Endothelial cell of umbilical vein (primary cell): Measurements from ENCODE around the gene DAD1. TPM values are rescaled to one million over a fixed set of nuclear protein-coding genes. Genes with fewer than 3 reads are reported as not detected.

Experiments used
- BruUV-seq: library from RNA; stranded (reverse); fragments of 400-500 nt; replicated peaks from 2 replicates; lab custom pipeline; 2021; lab: Mats Ljungman, UMichigan
- CTCF ChIA-PET: fragments of 300-600, 350-600 bp; sonication (Branson Sonifier 250); formaldehyde crosslinking; loops from one replicate; lab custom pipeline; 2021; ENCODE audit warnings: antibody characterized with exemption, inconsistent platforms; lab: Charles Lee
- POLR2A ChIA-PET: fragments of 300-600, 350-600 bp; sonication (Branson Sonifier 250); formaldehyde crosslinking; loops from one replicate; lab custom pipeline; 2021; ENCODE audit warnings: antibody characterized with exemption, inconsistent platforms; lab: Charles Lee
- DNase-seq: peaks from one replicate; pipeline ENCODE4 v3.0.0-alpha.2; 2011; ENCODE audit warnings: low read depth, low spot score
- FAIRE-seq: peaks from 2 replicates; lab custom pipeline; 2011; peaks lifted over from hg19 to GRCh38; lab: Jason Lieb, UNC
- H2AFZ ChIP-seq: 2 replicates; pipeline ENCODE4 v1.6.0; 2012; ENCODE audit warnings: low read depth, low read length, control low read depth, inconsistent platforms
- H3K27ac ChIP-seq: 2 replicates; pipeline ENCODE4 v1.5.1; 2011; ENCODE audit warnings: low read depth, mild to moderate bottlenecking, control low read depth, low read length, moderate library complexity; ENCODE audit not compliant: insufficient read depth
- H3K27me3 ChIP-seq, 2 experiments: 2 replicates each; pipeline versions ENCODE4 v1.6.0 to v1.6.1; 2011; ENCODE audit warnings: low read length in 2 of 2, mixed read lengths in 1 of 2; ENCODE audit not compliant: control insufficient read depth in 2 of 2, insufficient read depth in 2 of 2
- H3K36me3 ChIP-seq, 2 experiments: 2 replicates in 1 of 2; 3 replicates in 1 of 2; pipeline ENCODE4 v1.5.1; 2011; ENCODE audit warnings: low read length in 2 of 2, mild to moderate bottlenecking in 1 of 2, moderate library complexity in 1 of 2; ENCODE audit not compliant: control insufficient read depth in 2 of 2, insufficient read depth in 2 of 2; ENCODE audit errors: extremely low read depth in 1 of 2
- H3K4me1 ChIP-seq: 3 replicates; pipeline ENCODE4 v1.5.1; 2011; ENCODE audit warnings: mild to moderate bottlenecking, low read length; ENCODE audit not compliant: control insufficient read depth, insufficient read depth; ENCODE audit errors: extremely low read depth
- H3K4me2 ChIP-seq: 2 replicates; pipeline ENCODE4 v1.6.1; 2011; ENCODE audit warnings: low read length, control low read depth, mixed read lengths; ENCODE audit not compliant: insufficient read depth
- H3K4me3 ChIP-seq, 3 experiments: fragments of 200-600 bp in 1 of 3; sonication (generic), shearing (Covaris generic) in 1 of 3; replicated peaks in 1 of 3; 2 replicates each; pipeline ENCODE4 v1.5.1; 2011 to 2016; ENCODE audit warnings: control low read depth in 3 of 3, low read length in 3 of 3, mild to moderate bottlenecking in 2 of 3, inconsistent platforms in 1 of 3, low read depth in 1 of 3, moderate library complexity in 1 of 3; ENCODE audit not compliant: insufficient read depth in 1 of 3
- H3K79me2 ChIP-seq: 2 replicates; pipeline ENCODE4 v1.6.0; 2012; ENCODE audit warnings: low read length, inconsistent platforms; ENCODE audit not compliant: control insufficient read depth, insufficient read depth
- H3K9ac ChIP-seq: replicated peaks from 2 replicates; pipeline ENCODE3; 2011; ENCODE audit warnings: low read length, control low read depth; ENCODE audit not compliant: insufficient read depth; ENCODE audit errors: extremely low read depth
- H3K9me1 ChIP-seq: replicated peaks from 3 replicates; pipeline ENCODE4 v1.6.0; 2011; ENCODE audit warnings: mild to moderate bottlenecking, low read length; ENCODE audit not compliant: control insufficient read depth, insufficient read depth; ENCODE audit errors: extremely low read depth
- H3K9me3 ChIP-seq: replicated peaks from 2 replicates; pipeline ENCODE4 v1.5.1; 2012; ENCODE audit warnings: low read length, inconsistent platforms; ENCODE audit not compliant: control insufficient read depth, insufficient read depth
- H4K20me1 ChIP-seq: replicated peaks from 2 replicates; pipeline ENCODE3; 2011; ENCODE audit warnings: mild to moderate bottlenecking, low read length; ENCODE audit not compliant: control insufficient read depth, insufficient read depth; ENCODE audit errors: extremely low read depth
- EZH2 ChIP-seq: IDR thresholded peaks from 2 replicates; pipeline ENCODE4 v1.6.1; 2012; ENCODE audit warnings: borderline replicate concordance, low read depth, mild to moderate bottlenecking, moderate library complexity, low read length, inconsistent platforms; ENCODE audit not compliant: severe bottlenecking
- FOS ChIP-seq: IDR thresholded peaks from 2 replicates; pipeline ENCODE4 v1.6.1; 2011; ENCODE audit warnings: mild to moderate bottlenecking, low read length, moderate library complexity, borderline replicate concordance; ENCODE audit not compliant: insufficient read depth
- GATA2 ChIP-seq: IDR thresholded peaks from 2 replicates; pipeline ENCODE4 v1.7.0; 2011; ENCODE audit warnings: low read depth, mild to moderate bottlenecking, moderate library complexity, mixed read lengths, low read length; ENCODE audit not compliant: insufficient read length, insufficient read depth
- JUN ChIP-seq: IDR thresholded peaks from 2 replicates; pipeline ENCODE4 v1.6.1; 2011; ENCODE audit warnings: borderline replicate concordance, low read depth; ENCODE audit not compliant: insufficient read length, insufficient read depth
- MYC ChIP-seq: IDR thresholded peaks from one replicate; pipeline ENCODE4 v1.6.1; 2011; ENCODE audit warnings: mild to moderate bottlenecking, low read depth, low read length
- POLR2A ChIP-seq: IDR thresholded peaks from 2 replicates; pipeline ENCODE4 v1.6.1; 2012; ENCODE audit warnings: low read depth, mild to moderate bottlenecking, control low read depth, low read length
- POLR2AphosphoS5 ChIP-seq: IDR thresholded peaks from 2 replicates; pipeline ENCODE4 v1.6.1; 2012; ENCODE audit warnings: low read depth, mild to moderate bottlenecking, control low read depth, low read length, moderate library complexity; ENCODE audit not compliant: insufficient read depth
- dilution Hi-C: fragments of 300-500 bp; cut with MboI; formaldehyde crosslinking; loops from one replicate; pipeline ENCODE4 v1.15.0; 2019; ENCODE audit warnings: low sequenced_read_pairs; ENCODE audit not compliant: extremely low pct_ligation_motif_present
- intact Hi-C: fragments of 100-400 bp; cut with micrococcal nuclease; formaldehyde crosslinking; loops from one replicate; pipeline ENCODE4 v1.10.0; 2022
- polyA plus RNA-seq, 4 experiments: library from polyadenylated mRNA; depleted of rRNA in 3 of 4; stranded (reverse) in 3 of 4; unstranded in 1 of 4; fragments of >200 nt; gene quantifications; 2 replicates each; pipeline versions ENCODE4 v1.2.1 to v1.2.3, GENCODE V29; 2011 to 2012; ENCODE audit warnings: missing spikeins in 1 of 4
- total RNA-seq: library from RNA; stranded (reverse); gene quantifications from 2 replicates; pipeline ENCODE4 v1.2.3, GENCODE V29; 2021
- TF ChIP-seq, protein P1 (sequence below): IDR thresholded peaks from 2 replicates; pipeline ENCODE4 v1.6.1; 2011; ENCODE audit not compliant: insufficient read depth, insufficient read length
- TF ChIP-seq, protein P2 (sequence below), 2 donors: IDR thresholded peaks; 1 replicate in 1 of 2; 2 replicates in 1 of 2; pipeline ENCODE4 v1.5.1; 2011; ENCODE audit warnings: low read length in 2 of 2, mild to moderate bottlenecking in 2 of 2, moderate library complexity in 2 of 2, control low read depth in 1 of 2, inconsistent platforms in 1 of 2, low read depth in 1 of 2; ENCODE audit not compliant: insufficient read depth in 1 of 2; ENCODE audit errors: extremely low read depth in 1 of 2

DAD1 gene
- total and polyA plus RNA-seq, 2 donors (not counting 3 experiments of a cell fraction or from before 2014, with no cell fraction given), result 299 to 1,227 TPM

DNA sequence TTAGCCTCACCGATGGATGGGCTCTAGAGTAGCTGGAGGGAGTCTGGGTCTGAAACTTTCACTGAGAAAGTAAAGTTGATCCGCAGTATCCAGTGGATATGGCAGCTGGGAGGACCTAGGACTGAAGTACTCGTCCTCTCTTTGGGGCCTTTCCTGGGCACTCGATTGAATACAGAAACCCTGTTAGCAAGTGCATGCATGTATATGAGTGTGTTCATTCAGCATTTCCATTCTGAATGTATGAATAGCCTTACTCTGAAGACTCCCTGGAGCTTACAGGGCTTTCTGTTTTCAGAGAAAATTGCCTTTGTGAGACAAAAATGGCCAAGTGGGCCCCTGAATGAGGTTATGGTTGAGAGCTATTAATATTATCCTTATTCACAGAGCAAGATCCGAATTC lies 62.8 kb downstream of the DAD1 start:
- no peaks in the 10 kb centered on the region for H4K20me1 ChIP-seq
- POLR2A ChIA-PET, result no interaction called here
- no peak overlapping the region for H3K9ac ChIP-seq
- H3K36me3 ChIP-seq, result no peaks in the 10 kb centered on the region
- BruUV-seq, result no TSS peak
- no peak overlapping the region for H3K4me3 ChIP-seq
- H3K9me1 ChIP-seq, result no peaks in the 10 kb centered on the region
- CTCF ChIA-PET, result no interaction called here
- no peaks in the 10 kb centered on the region for H3K4me1 ChIP-seq
- DNase-seq (no peak), FAIRE-seq (no peak)
- H3K27ac ChIP-seq, result no peak overlapping the region
- H3K27me3 ChIP-seq, result peaks cover 0 to 1% of the 10 kb centered on the region in 2 experiments
- no peak overlapping the region for H3K4me2 ChIP-seq
- intact Hi-C loops, result no loop called here
- H2AFZ ChIP-seq, result no peak overlapping the region
- no peaks in the 10 kb centered on the region for H3K79me2 ChIP-seq
- dilution Hi-C loops, result no loop called here
- TF ChIP-seq GATA2 (no peak), EZH2 (no peak), POLR2A (no peak), POLR2AphosphoS5 (no peak), FOS (no peak), JUN (no peak)
- TF ChIP-seq, protein P1, sequence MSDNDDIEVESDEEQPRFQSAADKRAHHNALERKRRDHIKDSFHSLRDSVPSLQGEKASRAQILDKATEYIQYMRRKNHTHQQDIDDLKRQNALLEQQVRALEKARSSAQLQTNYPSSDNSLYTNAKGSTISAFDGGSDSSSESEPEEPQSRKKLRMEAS, result no peak
- no peaks in the 10 kb centered on the region for H3K9me3 ChIP-seq

DNA sequence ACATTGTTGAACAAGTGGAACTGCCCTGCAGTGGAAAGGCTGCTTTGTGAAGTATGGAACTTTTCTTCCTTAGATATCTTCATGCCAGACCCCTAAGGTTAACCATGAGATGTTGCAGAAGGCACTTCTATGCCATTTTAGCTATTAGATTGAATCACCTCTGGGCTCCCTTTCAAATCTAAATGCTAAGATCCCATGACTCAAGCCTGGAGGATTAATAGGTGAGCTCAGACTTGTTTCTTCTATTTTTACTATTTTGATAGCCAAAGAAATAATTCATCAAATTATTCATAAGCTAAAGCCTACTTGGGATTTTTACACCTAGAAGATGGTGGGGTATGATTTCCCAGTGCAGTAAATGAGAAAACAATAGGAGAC lies 64.3 kb downstream of the DAD1 start:
- H3K27me3 ChIP-seq, result peaks cover 0 to 1% of the 10 kb centered on the region in 2 experiments
- no TSS peak for BruUV-seq
- no peak overlapping the region for H3K4me3 ChIP-seq
- no peaks in the 10 kb centered on the region for H3K79me2 ChIP-seq
- CTCF ChIA-PET, result interaction anchor here (1.0 to 1.1 kb wide), 2 partner anchors 12 to 15 kb away, joined by 4 read pairs; no protein-coding TSS in a partner anchor
- no peaks in the 10 kb centered on the region for H3K9me1 ChIP-seq
- intact Hi-C loops, result no loop called here
- H3K9me3 ChIP-seq, result no peaks in the 10 kb centered on the region
- no peak overlapping the region for H3K9ac ChIP-seq
- POLR2A ChIA-PET, result no interaction called here
- DNase-seq, result no peak
- H2AFZ ChIP-seq, result no peak overlapping the region
- H3K27ac ChIP-seq, result no peak overlapping the region
- FAIRE-seq, result no peak
- dilution Hi-C loops, result no loop called here
- no peaks in the 10 kb centered on the region for H3K36me3 ChIP-seq
- no peak overlapping the region for H3K4me2 ChIP-seq
- TF ChIP-seq POLR2A (no peak), EZH2 (no peak), JUN (no peak), FOS (no peak), POLR2AphosphoS5 (no peak), MYC (no peak), GATA2 (no peak)
- TF ChIP-seq, protein P1, result no peak
- TF ChIP-seq, protein P2, sequence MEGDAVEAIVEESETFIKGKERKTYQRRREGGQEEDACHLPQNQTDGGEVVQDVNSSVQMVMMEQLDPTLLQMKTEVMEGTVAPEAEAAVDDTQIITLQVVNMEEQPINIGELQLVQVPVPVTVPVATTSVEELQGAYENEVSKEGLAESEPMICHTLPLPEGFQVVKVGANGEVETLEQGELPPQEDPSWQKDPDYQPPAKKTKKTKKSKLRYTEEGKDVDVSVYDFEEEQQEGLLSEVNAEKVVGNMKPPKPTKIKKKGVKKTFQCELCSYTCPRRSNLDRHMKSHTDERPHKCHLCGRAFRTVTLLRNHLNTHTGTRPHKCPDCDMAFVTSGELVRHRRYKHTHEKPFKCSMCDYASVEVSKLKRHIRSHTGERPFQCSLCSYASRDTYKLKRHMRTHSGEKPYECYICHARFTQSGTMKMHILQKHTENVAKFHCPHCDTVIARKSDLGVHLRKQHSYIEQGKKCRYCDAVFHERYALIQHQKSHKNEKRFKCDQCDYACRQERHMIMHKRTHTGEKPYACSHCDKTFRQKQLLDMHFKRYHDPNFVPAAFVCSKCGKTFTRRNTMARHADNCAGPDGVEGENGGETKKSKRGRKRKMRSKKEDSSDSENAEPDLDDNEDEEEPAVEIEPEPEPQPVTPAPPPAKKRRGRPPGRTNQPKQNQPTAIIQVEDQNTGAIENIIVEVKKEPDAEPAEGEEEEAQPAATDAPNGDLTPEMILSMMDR (IDR thresholded peaks at IDR 0.05; ENCODE audit: extremely low read depth in 1 of 2, insufficient read depth in 1 of 2, low read depth in 1 of 2, low read length in 2 of 2), result no peak
- peaks cover 9% of the 10 kb centered on the region for H3K4me1 ChIP-seq
- no peaks in the 10 kb centered on the region for H4K20me1 ChIP-seq
